Measurements from ENCODE around the gene CACNB2. TPM values are rescaled to one million over a fixed set of nuclear protein-coding genes. Genes with fewer than 3 reads are reported as not detected.

CACNB2 gene
- not detected in 5 replicates for total RNA-seq (2022; extraction: Qiagen RNA extraction)

DNA sequence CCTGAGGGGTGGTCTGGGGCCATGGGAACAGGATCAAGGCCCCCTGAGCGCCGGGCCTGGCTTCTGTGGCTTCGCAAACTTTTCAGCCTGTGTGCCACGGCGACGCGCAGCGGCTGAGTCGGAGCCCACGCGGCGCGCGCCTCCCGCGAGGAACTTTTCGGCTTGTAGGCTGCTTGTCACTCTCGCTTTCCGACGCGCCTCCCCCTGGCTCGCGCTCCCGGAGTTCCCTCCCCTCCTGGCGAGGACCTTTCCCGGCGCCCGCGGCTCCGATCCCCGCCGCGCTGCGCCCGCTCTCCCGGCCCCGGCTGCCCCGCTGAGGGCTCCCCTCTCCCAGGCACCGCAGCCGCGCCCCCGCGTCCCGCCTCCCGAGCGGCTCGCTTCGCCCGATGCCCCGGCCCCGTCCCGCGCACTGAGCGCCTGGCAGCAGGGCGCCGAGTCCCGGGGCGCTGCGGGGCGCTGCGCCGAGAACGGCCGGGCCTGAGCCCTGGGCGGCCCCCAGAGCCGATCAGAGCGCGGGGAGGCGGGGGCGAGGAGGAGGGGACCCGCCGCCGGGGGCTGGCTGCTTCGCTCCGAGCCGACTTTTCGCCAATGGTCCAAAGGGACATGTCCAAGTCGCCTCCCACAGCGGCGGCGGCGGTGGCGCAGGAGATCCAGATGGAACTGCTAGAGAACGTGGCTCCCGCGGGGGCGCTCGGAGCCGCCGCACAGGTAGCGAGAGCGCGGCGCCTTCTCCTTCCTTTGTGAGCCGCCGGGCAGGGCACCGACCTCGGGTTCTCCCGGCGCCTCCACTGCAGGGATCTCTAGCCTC, at the start of gene CACNB2:
TSS of gene CACNB2 (plus strand) at position 276 of the 808 bp plus-strand sequence.

Other genes with a start within 250 kb of the CACNB2 start
- not detected in 5 replicates for gene SLC39A12, start 188.5 kb upstream of the CACNB2 start, total RNA-seq (2022; extraction: Qiagen RNA extraction)

Measured in A549 treated with Mapracorat at 1 μM for 4 hours (cell line).